ENCODE measurements around the gene HAPLN3. TPM values are rescaled to one million over a fixed set of nuclear protein-coding genes. Genes with fewer than 3 reads are reported as not detected.

Gene HAPLN3
- total RNA-seq, 1 experiment from 2014 or later, result 168 TPM

GRCh38 chr15:88880944-88881740 lies 14.2 kb downstream of the HAPLN3 start:
- TSS peak; percentile 57 for BruUV-seq (replicated peaks)
- Histone ChIP-seq H3K9me3 (ENCODE audit: control insufficient read depth, insufficient read depth, low read depth, low read length) (no peaks in the 10 kb centered on the region), H3K4me3 (ENCODE audit: low read depth in 2 of 2, low read length in 2 of 2) (no peak overlapping the region), H3K27me3 (ENCODE audit: control insufficient read depth, insufficient read depth, low read length) (no peaks in the 10 kb centered on the region), H3K27ac (ENCODE audit: low read length) (no peak overlapping the region), H3K4me1 (ENCODE audit: control insufficient read depth, insufficient read depth, low read length) (no peaks in the 10 kb centered on the region), H3K36me3 (ENCODE audit: control insufficient read depth, insufficient read depth, low read length) (peaks cover 4% of the 10 kb centered on the region)
- ATAC-seq, result no peak
- ChIA-PET CTCF (interaction anchor here (0.6 kb wide), 1 partner anchor 134 kb away, joined by 8 read pairs; no protein-coding TSS in a partner anchor), POLR2A (interaction anchor here (0.6 kb wide), 1 partner anchor 156 kb away, joined by 5 read pairs; no protein-coding TSS in a partner anchor)
- intact Hi-C loops (cut with micrococcal nuclease; ENCODE audit: unreplicated experiment), result no loop called here
- TF ChIP-seq REST (IDR thresholded peaks at IDR 0.05; ENCODE audit: insufficient read depth in 1 of 2, low read depth in 2 of 2, low read length in 1 of 2) (no peak), SIN3A (IDR thresholded peaks at IDR 0.05; ENCODE audit: borderline replicate concordance, insufficient read depth, low read depth, low read length) (no peak), TCF7L2 (IDR thresholded peaks at IDR 0.05; ENCODE audit: low read depth, low read length) (no peak), POLR2AphosphoS5 (IDR thresholded peaks at IDR 0.05; ENCODE audit: low read depth, low read length) (no peak)
- TF ChIP-seq, protein P1, sequence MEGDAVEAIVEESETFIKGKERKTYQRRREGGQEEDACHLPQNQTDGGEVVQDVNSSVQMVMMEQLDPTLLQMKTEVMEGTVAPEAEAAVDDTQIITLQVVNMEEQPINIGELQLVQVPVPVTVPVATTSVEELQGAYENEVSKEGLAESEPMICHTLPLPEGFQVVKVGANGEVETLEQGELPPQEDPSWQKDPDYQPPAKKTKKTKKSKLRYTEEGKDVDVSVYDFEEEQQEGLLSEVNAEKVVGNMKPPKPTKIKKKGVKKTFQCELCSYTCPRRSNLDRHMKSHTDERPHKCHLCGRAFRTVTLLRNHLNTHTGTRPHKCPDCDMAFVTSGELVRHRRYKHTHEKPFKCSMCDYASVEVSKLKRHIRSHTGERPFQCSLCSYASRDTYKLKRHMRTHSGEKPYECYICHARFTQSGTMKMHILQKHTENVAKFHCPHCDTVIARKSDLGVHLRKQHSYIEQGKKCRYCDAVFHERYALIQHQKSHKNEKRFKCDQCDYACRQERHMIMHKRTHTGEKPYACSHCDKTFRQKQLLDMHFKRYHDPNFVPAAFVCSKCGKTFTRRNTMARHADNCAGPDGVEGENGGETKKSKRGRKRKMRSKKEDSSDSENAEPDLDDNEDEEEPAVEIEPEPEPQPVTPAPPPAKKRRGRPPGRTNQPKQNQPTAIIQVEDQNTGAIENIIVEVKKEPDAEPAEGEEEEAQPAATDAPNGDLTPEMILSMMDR (IDR thresholded peaks at IDR 0.05), result no peak
- DNase-seq (ENCODE audit: low read depth, low spot score), result no peak
- in situ Hi-C loops (cut with HindIII; ENCODE audit: low pct_unique_long_range_greater_than_20kb, low sequenced_read_pairs), result no loop called here

DNA sequence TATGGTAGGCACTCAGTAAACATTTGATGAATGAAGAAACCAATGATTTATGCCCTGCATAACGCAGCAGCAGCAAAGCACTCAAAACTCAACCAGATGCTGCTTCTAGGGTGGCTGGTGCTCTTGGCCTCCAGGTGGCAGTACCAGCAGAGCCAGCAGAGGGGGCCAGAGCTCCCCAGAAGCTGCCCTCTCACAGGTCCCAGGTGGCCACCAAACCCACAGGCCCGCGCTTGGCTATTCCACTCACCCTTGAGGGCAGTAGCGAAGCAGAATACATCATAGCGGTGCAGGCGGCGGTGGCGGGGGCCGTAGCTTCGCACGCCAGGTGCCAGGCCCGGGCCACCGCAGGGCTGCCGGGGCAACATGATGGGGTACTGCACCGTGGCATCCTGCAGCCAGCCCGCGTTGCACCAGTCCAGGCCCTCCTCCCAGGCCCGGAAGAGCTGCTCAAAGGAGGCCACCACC lies 16.6 kb downstream of the HAPLN3 start:
- in situ Hi-C loops (cut with HindIII; ENCODE audit: low pct_unique_long_range_greater_than_20kb, low sequenced_read_pairs) (no loop called here), intact Hi-C loops (cut with micrococcal nuclease; ENCODE audit: unreplicated experiment) (loop anchor here (5.0 kb wide), 1 partner anchor 299 kb away; no protein-coding TSS in a partner anchor)
- ChIA-PET CTCF (interaction anchor here (1.6 kb wide), 1 partner anchor 26 kb away, joined by 4 read pairs; no protein-coding TSS in a partner anchor), POLR2A (no interaction called here)
- H3K9me3 ChIP-seq (ENCODE audit: control insufficient read depth, insufficient read depth, low read depth, low read length), result no peaks in the 10 kb centered on the region
- no peak for DNase-seq (ENCODE audit: low read depth, low spot score)
- no TSS peak for BruUV-seq (replicated peaks)
- no peaks in the 10 kb centered on the region for H3K27me3 ChIP-seq (ENCODE audit: control insufficient read depth, insufficient read depth, low read length)
- TF ChIP-seq POLR2AphosphoS5 (IDR thresholded peaks at IDR 0.05; ENCODE audit: low read depth, low read length), result no peak
- TF ChIP-seq, protein P1 (IDR thresholded peaks at IDR 0.05), result peak; percentile 95
- no peak overlapping the region for H3K4me3 ChIP-seq (ENCODE audit: low read depth in 2 of 2, low read length in 2 of 2)
- no peak overlapping the region for H3K27ac ChIP-seq (ENCODE audit: low read length)
- ATAC-seq, result peak; percentile 84
- peaks cover 4% of the 10 kb centered on the region for H3K36me3 ChIP-seq (ENCODE audit: control insufficient read depth, insufficient read depth, low read length)
- H3K4me1 ChIP-seq (ENCODE audit: control insufficient read depth, insufficient read depth, low read length), result no peaks in the 10 kb centered on the region
